ENCODE measurements around the gene ITIH1. TPM values are rescaled to one million over a fixed set of nuclear protein-coding genes. Genes with fewer than 3 reads are reported as not detected.

Gene ITIH1
- total RNA-seq, 1 experiment from 2014 or later, result 0.04 TPM

Other genes with a start within 250 kb of the ITIH1 start
- gene NT5DC2, start 243.7 kb upstream of the ITIH1 start, total RNA-seq (2014; rRNA removed; shearing (Covaris generic)), result 140 and 152 TPM in 2 replicates
- 12.7 and 13.2 TPM in 2 replicates for gene UQCC5, start 241.0 kb upstream of the ITIH1 start, total RNA-seq (2014; rRNA removed; shearing (Covaris generic))
- 60.0 and 64.2 TPM in 2 replicates for gene PBRM1, start 91.7 kb upstream of the ITIH1 start, total RNA-seq (2014; rRNA removed; shearing (Covaris generic))
- gene GNL3, start 91.6 kb upstream of the ITIH1 start, total RNA-seq (2014; rRNA removed; shearing (Covaris generic)), result 141 and 171 TPM in 2 replicates
- 39.7 and 43.9 TPM in 2 replicates for gene GLT8D1, start 71.8 kb upstream of the ITIH1 start, total RNA-seq (2014; rRNA removed; shearing (Covaris generic))
- 88.6 and 96.6 TPM in 2 replicates for gene SPCS1, start 71.5 kb upstream of the ITIH1 start, total RNA-seq (2014; rRNA removed; shearing (Covaris generic))
- 23.3 and 24.1 TPM in 2 replicates for gene NEK4, start 6.7 kb upstream of the ITIH1 start, total RNA-seq (2014; rRNA removed; shearing (Covaris generic))
- gene ITIH3, start 17.2 kb downstream of the ITIH1 start, total RNA-seq (2014; rRNA removed; shearing (Covaris generic)), result 0.28 TPM in 1 of 2 replicates, not detected in the other
- 0.71 TPM in 1 of 2 replicates, not detected in the other for gene ITIH4, start 53.1 kb downstream of the ITIH1 start, total RNA-seq (2014; rRNA removed; shearing (Covaris generic))
- gene MUSTN1, start 57.4 kb downstream of the ITIH1 start, total RNA-seq (2014; rRNA removed; shearing (Covaris generic)), result 35.7 and 38.6 TPM in 2 replicates
- 12.1 and 14.7 TPM in 2 replicates for gene STIMATE, start 119.9 kb downstream of the ITIH1 start, total RNA-seq (2014; rRNA removed; shearing (Covaris generic))